DMS79 treated with DMSO at 0.1 percent for 48 hours (cell line): ENCODE results near the gene PLEKHG4B.
"Not testable (repeated sequence)": the region's sequence is repeated elsewhere in the genome, so short reads cannot be mapped to it uniquely, and the experiment has no call there.

ENCODE experiments used
- DNase-seq: peaks from one replicate; lab custom pipeline; 2025; lab: John Stamatoyannopoulos, UW

PLEKHG4B gene

DNA sequence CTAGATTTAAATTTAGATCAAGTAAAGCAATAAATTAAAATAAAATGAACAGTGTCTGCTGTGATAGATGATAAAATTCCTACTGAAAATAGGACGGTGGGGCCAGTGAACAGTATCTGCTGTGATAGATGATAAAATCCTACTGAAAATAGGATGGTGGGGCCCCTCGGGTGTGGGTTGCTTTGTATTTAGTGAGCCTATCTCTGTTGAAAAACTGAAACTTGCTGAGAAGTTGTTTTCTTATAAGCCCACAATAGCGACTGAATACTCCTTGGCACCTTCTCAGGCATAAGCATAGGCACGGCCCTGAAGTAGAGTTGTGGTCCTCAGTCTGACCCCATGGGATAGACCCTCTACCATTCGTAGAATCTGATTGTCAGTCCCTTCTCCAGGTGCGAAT lies 131.8 kb downstream of the PLEKHG4B start:
- no peak for DNase-seq

DNA sequence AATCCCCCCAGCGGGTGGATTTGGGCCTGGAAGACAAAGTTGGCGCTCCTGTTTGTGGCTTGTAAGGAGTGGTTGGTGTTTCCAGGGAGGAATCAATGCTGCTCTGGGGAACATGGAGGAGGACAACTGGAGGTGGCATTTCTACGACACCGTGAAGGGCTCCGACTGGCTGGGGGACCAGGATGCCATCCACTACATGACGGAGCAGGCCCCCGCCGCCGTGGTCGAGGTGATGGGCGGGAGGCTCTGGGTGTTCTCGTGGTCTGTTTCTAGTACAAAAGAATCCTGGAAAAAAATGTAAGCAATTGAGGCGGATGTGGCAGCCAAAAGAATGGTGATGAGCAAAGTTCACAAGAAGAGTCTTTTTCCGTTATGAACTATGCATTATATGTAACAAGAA lies 133.4 kb downstream of the PLEKHG4B start:
- DNase-seq, result no peak

DNA sequence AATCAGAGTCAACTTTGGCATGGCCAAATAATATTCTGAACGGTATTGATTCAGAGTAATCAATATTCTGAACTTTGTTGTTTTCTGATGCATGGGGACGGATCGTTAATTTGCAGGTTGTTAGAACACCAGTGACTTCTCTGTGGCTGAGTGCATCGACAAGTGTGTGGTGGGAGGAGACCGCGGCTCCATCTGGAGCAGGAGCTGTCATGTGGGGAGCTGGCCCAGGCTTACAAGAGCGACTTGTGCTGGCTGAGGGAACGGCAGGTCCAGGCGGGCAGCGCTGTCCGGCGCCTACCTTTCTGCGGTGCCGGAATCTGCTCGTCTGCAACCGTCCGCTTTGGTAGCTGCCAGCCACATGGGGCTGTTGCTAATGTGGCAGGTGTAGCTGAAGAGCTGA lies 135.4 kb downstream of the PLEKHG4B start:
- DNase-seq, result not testable (repeated sequence)

DNA sequence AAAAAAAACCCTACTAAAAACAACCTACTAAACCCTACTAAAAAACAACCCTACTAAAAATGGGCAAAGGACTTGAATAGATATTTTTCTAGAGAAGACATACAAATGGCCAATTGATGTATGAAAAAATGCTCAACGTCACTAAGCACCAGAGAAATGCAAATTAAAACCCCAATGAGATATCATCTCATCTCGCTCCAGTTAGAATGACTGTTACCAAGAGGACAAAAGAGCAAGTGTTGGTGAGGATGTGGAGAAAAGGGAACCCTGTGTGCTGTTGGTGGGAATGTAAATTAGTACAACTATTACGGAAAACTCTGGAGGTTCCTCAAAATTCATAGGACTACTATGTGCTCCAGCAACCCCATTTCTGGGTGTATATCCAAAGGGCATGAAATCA lies 136.9 kb downstream of the PLEKHG4B start:
- no peak for DNase-seq

DNA sequence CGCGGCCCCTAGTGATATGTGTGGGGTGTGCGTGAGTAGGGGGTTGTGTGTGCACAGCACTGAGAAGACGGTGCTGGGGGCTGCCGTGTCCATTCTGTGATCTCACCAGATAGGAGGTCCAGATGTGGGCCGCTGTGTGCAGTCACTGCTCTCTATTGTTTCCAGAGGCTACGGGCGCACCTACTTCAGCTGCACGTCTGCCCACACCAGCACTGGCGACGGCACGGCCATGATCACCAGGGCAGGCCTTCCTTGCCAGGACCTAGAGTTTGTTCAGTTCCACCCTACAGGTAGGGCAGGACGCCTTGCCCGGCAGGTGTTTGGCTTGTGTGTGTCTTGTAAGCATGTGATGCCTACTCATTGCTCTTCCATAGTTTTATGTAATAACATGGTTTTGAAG lies 138.7 kb downstream of the PLEKHG4B start:
- DNase-seq, result no peak

DNA sequence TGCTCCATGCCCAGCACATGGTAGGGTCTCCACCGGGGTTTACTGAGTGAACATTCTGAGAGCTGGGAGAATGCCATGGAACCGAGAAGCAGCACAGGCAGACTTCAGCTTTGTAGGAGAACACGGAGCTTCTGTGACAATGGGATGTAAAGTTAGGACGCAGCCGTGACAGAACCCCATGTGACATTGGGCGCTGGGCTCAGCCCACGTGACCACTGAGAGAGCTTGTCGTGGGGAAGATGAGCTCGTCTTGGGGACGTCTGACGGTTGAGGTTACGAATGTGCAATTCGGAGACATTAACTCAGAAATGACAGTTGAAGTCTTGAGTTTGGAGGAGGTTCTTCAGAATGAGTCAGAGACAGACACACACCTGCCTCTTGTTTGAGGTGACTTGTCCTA lies 139.7 kb downstream of the PLEKHG4B start:
- no peak for DNase-seq

DNA sequence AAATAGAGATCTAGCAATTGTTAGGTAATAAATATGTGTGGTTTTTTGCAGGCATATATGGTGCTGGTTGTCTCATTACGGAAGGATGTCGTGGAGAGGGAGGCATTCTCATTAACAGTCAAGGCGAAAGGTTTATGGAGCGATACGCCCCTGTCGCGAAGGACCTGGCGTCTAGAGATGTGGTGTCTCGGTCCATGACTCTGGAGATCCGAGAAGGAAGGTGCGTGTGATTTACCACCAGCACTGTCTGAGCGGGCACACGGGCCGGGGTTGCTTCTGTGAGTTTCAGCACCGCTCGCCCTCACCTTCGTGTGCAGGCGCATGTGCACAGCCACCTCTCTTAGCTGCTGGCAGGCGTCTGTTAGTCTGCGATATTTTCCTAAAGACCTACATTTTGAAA lies 141.5 kb downstream of the PLEKHG4B start:
- not testable (repeated sequence) for DNase-seq

DNA sequence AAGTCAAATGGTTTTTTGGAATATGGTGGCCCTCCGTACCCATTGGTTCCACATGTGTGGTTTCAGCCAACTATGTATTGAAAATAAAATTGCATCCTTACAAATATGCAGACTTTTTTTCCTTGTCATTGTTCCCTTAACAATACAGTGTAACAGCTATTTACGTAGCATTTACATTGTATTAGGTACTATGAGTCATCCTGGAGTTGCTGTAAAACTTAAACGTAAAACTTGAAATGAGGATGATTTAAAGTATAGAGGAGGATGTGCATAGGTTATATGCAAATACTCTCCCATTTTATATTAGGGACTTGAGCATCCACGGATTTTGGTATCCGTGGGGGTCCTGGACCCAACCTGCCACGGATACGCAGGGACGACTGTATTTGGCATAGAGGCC lies 142.5 kb downstream of the PLEKHG4B start:
- DNase-seq, result no peak

DNA sequence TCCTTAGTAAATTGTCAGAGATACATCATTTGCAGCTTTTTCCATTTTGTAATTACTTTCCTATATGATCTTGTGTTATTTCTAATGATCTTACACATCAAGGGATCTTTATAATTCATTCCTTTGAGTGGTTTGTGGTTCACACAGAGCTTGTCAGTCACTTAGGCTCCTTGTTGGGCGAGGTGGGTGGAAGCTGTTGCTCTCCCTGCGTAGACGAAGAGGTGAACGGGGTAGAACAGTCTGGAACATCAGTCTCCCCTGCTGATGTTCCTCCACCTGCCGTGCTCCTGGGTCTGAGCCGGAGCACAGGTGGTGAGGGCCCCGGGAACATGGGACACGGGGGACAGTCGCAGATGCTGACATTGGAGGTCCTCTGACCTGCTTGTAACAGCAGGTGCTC lies 143.6 kb downstream of the PLEKHG4B start:
- DNase-seq, result not testable (repeated sequence)

DNA sequence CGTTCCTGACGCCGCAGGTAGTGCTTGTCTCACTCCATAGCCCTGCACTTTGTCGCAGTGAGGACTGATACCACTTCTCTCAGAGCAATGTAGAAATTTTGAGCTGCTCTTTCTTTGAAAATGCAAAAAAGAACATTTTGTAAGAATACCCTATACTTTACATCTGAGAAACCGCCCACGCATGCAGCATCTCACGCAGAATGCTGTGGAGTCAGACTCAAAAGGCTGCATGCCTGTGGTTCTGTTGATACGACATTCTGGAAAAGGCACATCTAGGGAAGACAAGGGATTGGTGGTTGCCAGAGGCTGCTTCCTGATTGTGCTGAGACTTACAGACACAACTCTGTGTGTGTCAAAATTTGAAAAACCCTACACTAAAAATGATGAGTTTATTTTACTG lies 146.0 kb downstream of the PLEKHG4B start:
- not testable (repeated sequence) for DNase-seq
